GM21526 (cell line): Measurements from ENCODE around the gene PPP1R12B.
"Not testable (repeated sequence)": the region's sequence is repeated elsewhere in the genome, so short reads cannot be mapped to it uniquely, and the experiment has no call there.

Source experiments
- ATAC-seq: cut with Tn5 transposase; IDR thresholded peaks from one replicate; pipeline ENCODE4 v1.9.1; 2021; ENCODE audit warnings: moderate library complexity; ENCODE audit not compliant: unreplicated experiment, low FRiP score

Gene PPP1R12B

GRCh38 chr1:202348005-202348508, 442 bp upstream of the PPP1R12B start:
- ATAC-seq = no peak

- peak; percentile 3 for ATAC-seq
Observed at GRCh38 chr1:202349206-202349928, 868 bp downstream of the PPP1R12B start.

- no peak for ATAC-seq
Observed at GRCh38 chr1:202351725-202352124, 3.2 kb downstream of the PPP1R12B start.

DNA sequence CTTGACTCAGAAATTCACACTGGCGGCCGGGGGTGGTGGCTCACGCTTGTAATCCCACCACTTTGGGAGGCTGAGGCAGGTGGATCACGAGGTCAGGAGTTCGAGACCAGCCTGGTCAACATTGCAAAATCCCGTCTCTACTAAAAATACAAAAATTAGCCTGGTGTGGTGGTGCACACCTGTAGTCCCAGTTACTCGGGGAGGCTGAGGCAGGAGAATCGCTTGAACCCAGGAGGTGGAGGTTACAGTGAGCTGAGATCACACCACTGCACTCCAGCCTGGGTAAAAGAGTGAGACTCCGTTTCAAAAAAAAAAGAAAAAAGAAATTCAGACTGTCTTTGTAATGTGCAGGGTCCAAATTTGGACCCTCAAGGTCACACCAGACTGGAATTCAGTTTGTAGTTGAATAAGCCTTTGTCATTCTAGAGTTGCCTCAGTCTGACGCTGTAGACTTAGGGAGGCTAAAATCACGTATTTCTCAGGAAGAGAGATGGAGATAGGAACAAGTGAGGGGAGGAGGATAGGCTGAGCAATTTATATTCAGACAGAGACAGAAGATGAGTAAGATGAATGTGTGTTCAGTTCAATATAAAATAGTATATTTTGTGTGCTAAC, 4.2 kb downstream of the PPP1R12B start:
- not testable (repeated sequence) for ATAC-seq

- no peak for ATAC-seq
Observed at GRCh38 chr1:202355944-202356553, 7.5 kb downstream of the PPP1R12B start.

DNA sequence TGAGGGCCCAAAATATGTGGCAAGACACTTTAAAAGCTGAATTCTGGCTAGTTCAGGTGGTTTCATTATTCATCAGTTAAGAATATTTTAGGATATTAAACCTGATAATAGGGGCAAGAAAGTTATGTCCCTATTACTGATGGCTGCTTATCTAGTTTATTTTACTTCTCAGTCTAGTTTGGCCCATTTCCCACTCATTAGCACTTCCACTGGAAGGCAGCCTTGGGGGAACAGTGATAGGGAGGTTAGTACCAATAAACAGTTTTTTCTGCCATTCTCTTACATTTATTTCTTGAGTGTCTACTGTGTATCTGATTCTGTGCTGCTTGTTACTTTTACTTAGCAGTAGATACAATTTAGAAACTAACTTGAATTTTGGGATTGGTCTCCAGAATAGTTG, 9.0 kb downstream of the PPP1R12B start:
- ATAC-seq = no peak

- no peak for ATAC-seq
Observed at GRCh38 chr1:202361224-202361623, 12.7 kb downstream of the PPP1R12B start.

DNA sequence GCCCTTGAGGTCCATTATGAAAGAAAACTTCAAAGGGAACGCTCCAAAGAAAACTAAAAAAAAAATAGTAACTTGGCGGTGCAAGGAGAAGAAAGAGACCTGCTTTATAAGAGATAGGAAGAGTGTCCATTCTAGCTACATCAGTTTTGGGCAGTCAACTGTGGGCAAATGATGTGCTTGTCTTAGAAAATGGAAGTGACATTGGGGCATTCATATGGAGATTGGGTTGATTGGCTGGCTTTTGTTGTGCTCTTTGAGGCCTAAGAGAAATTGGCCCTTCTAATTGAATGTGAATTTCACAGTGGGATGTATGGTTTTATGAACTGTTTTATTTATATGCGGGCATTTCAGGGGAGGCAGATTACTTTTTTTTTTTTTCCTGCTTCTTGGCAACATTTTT, 13.2 kb downstream of the PPP1R12B start:
- ATAC-seq = no peak

DNA sequence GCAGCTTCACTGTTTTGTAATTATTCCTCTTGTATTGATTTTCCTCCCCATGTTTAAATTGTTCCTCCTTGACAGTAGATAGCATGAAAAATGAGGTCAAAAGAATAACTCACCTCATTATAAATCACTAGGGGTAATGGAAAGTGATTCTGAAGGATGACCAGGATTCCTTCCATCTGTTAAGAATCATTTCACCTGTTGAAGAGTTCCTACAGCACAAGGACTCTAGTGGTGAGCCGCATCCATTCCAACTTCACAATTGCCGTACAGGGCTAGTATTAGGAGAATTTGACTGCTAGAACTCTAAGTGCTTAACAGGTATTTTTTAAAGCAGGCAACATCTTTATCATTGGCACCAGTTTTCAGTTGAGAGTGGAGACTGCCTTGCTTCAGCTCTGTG, 13.7 kb downstream of the PPP1R12B start:
- ATAC-seq = no peak

DNA sequence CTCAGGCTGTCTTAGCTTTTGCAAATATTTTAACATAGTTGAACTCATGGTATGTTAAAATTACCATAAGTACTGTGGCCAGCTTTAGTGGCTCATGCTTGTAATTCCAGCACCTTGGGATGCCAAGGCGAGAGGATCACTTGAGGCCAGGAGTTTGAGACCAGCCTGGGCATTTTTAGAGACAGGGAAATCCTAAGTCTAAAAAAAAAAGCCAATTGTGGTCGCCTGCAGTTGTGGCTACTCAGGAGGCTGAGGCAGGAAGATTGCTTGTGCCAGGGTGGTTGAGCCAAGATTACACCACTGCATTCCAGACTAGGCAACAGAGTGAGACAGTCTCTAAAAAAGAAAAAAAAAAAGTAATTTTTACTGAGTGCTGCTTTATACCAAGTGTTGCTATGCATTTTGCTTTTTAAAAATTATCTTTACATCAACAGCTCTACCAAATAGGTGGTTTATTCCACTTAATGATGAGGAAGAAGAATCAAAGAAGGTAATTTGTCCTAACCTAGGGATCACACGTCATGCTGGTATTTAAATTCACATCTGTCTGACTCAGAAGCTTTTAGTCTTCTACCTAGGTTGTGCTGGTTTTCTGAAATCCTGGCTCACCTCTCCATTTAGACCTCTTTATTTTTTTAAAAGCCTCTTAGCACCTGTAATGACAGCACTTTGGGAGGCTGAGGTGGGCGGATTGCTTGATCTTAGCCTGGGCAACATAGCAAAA, 16.8 kb downstream of the PPP1R12B start:
- no peak for ATAC-seq

- no peak for ATAC-seq
Observed at GRCh38 chr1:202367271-202367670, 18.8 kb downstream of the PPP1R12B start.

GRCh38 chr1:202370906-202371305, 22.4 kb downstream of the PPP1R12B start:
- ATAC-seq = not testable (repeated sequence)

GRCh38 chr1:202374099-202374498, 25.6 kb downstream of the PPP1R12B start:
- no peak for ATAC-seq

- ATAC-seq = not testable (repeated sequence)
Observed at GRCh38 chr1:202375175-202375574, 26.7 kb downstream of the PPP1R12B start.

- ATAC-seq = no peak
Observed at GRCh38 chr1:202376247-202376646, 27.7 kb downstream of the PPP1R12B start.

GRCh38 chr1:202379884-202380529, 31.5 kb downstream of the PPP1R12B start:
- ATAC-seq = not testable (repeated sequence)

DNA sequence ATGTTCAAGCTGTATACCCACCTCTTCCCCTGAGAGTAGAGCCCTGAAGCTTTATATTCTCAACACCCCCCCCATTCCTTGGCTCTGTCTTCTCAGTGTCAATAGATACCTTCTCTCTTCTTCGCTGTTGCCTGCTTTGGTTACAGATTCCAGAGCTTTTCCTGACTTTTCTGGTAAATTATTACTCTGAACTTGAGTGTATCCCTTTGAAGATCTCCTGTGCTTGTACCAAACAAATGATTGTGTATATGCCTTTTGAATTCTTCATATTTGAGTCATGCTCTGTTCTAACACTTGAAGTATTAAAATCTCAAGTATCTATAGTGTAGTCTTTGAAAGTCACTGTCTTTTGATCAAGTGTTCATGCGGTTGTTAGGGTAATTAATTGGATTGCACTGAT, 32.0 kb downstream of the PPP1R12B start:
- ATAC-seq = not testable (repeated sequence)

- ATAC-seq = not testable (repeated sequence)
Observed at GRCh38 chr1:202381867-202382266, 33.4 kb downstream of the PPP1R12B start.

- ATAC-seq = not testable (repeated sequence)
Observed at GRCh38 chr1:202395831-202396230, 47.3 kb downstream of the PPP1R12B start.

- ATAC-seq = no peak
Observed at GRCh38 chr1:202397256-202397655, 48.8 kb downstream of the PPP1R12B start.
